ENCODE results near the gene ADCY5. TPM values are rescaled to one million over a fixed set of nuclear protein-coding genes. Genes with fewer than 3 reads are reported as not detected.

The ADCY5 gene
- total and polyA plus RNA-seq, 2 experiments from 2014 or later, result 3.1 to 4.7 TPM

DNA sequence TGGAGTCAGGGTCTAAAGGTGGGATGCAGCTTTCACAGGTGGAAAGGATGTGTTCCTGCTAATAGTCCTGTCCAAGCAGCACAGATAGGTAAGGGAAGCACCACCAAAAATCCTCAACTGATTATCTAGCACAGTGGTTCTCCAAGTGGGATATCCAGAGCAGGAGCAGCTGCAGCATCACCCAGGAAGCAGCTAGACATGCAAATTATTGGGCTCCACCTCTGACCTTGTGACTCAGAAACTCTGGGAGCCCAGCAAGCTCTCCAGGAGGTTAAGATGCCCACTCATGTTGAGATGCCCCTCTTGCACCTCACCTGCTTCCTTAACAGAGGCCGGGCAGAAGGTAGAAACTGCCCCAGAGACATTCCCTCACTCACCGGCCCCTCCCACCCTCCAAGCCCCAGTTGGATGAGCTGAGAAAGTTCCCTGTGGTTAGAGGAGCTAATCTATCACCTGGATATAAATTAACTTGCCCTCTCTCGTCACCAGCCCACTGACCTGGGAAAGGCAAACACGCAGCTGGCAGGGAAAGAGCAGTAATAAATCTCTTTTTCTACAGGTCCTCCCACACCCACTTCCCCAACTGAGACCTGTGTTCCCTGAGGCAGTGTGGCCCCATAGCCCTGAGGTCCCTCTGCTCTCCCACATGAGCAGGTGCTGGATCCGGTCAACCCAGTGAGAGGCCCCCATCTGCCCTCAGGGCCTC is 39.3 kb downstream of the ADCY5 start:
- TF ChIP-seq, protein P1, sequence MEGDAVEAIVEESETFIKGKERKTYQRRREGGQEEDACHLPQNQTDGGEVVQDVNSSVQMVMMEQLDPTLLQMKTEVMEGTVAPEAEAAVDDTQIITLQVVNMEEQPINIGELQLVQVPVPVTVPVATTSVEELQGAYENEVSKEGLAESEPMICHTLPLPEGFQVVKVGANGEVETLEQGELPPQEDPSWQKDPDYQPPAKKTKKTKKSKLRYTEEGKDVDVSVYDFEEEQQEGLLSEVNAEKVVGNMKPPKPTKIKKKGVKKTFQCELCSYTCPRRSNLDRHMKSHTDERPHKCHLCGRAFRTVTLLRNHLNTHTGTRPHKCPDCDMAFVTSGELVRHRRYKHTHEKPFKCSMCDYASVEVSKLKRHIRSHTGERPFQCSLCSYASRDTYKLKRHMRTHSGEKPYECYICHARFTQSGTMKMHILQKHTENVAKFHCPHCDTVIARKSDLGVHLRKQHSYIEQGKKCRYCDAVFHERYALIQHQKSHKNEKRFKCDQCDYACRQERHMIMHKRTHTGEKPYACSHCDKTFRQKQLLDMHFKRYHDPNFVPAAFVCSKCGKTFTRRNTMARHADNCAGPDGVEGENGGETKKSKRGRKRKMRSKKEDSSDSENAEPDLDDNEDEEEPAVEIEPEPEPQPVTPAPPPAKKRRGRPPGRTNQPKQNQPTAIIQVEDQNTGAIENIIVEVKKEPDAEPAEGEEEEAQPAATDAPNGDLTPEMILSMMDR (IDR thresholded peaks at IDR 0.05; ENCODE audit: poor library complexity), result no peak
- TF ChIP-seq EZH2phosphoT487 (IDR thresholded peaks at IDR 0.05; ENCODE audit: low read depth, severe bottlenecking, unreplicated experiment) (no peak), EZH2 (IDR thresholded peaks at IDR 0.05; ENCODE audit: borderline replicate concordance) (no peak)
- H3K27ac ChIP-seq, result peak overlapping the region; percentile 87
- H3K4me2 ChIP-seq, result peak overlapping the region; percentile 26

DNA sequence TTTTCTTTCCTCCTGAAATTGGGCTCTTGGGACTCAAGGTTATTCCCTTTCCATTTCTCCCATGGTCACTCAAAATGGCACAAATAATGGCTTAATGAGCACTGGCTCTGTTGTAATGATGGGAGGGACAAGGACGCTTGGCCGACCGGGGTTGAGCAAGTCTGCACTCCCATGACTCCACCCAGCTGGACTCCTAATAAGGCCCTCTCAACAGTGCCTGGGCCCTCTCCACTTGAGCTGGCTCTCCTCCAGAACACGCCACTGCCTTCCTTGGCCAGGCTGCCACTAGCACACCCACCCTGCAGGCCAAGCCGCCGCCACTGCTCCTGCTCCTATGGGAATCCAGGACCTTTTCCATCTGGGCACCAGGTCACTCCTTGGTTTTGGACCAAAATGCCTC is 42.3 kb downstream of the ADCY5 start:
- Histone ChIP-seq H2AFZ (no peak overlapping the region), H3K4me3 (no peak overlapping the region), H3K79me2 (no peaks in the 10 kb centered on the region), H4K20me1 (ENCODE audit: insufficient read depth, poor library complexity, severe bottlenecking) (no peaks in the 10 kb centered on the region), H3K9me3 (ENCODE audit: low read depth) (no peaks in the 10 kb centered on the region), H3K27ac (no peak overlapping the region), H3K36me3 (replicated peaks; ENCODE audit: insufficient read depth, low read depth) (no peaks in the 10 kb centered on the region), H3K27me3 (no peaks in the 10 kb centered on the region), H3K9me2 (replicated peaks; ENCODE audit: insufficient read depth) (no peaks in the 10 kb centered on the region), H3K4me1 (ENCODE audit: insufficient read depth) (peaks cover 37% of the 10 kb centered on the region), H3K4me2 (no peak overlapping the region)
- WGBS (ENCODE audit: low lambda C conversion rate, missing lambda C conversion rate), result 88% methylated on average over 5 of the region's 6 CpGs
- TF ChIP-seq EZH2phosphoT487 (IDR thresholded peaks at IDR 0.05; ENCODE audit: low read depth, severe bottlenecking, unreplicated experiment) (no peak), EZH2 (IDR thresholded peaks at IDR 0.05; ENCODE audit: borderline replicate concordance) (no peak)
- TF ChIP-seq, protein P1 (IDR thresholded peaks at IDR 0.05; ENCODE audit: poor library complexity), result no peak
- DNase-seq (ENCODE audit: low spot score), result no peak

More for the DNA sequence above, 39.3 kb downstream of the ADCY5 start:
- DNase-seq (ENCODE audit: low spot score), result peak; percentile 67
- 24% methylated on average over 5 of the region's 5 CpGs for WGBS (ENCODE audit: low lambda C conversion rate, missing lambda C conversion rate)
- no peaks in the 10 kb centered on the region for H4K20me1 ChIP-seq (ENCODE audit: insufficient read depth, poor library complexity, severe bottlenecking)
- no peaks in the 10 kb centered on the region for H3K9me3 ChIP-seq (ENCODE audit: low read depth)
- H2AFZ ChIP-seq, result no peak overlapping the region
- peaks cover 60% of the 10 kb centered on the region for H3K4me1 ChIP-seq (ENCODE audit: insufficient read depth)
- H3K79me2 ChIP-seq, result no peaks in the 10 kb centered on the region
- H3K27me3 ChIP-seq, result no peaks in the 10 kb centered on the region
- H3K36me3 ChIP-seq (replicated peaks; ENCODE audit: insufficient read depth, low read depth), result no peaks in the 10 kb centered on the region
- no peaks in the 10 kb centered on the region for H3K9me2 ChIP-seq (replicated peaks; ENCODE audit: insufficient read depth)
- no peak overlapping the region for H3K4me3 ChIP-seq

DNA sequence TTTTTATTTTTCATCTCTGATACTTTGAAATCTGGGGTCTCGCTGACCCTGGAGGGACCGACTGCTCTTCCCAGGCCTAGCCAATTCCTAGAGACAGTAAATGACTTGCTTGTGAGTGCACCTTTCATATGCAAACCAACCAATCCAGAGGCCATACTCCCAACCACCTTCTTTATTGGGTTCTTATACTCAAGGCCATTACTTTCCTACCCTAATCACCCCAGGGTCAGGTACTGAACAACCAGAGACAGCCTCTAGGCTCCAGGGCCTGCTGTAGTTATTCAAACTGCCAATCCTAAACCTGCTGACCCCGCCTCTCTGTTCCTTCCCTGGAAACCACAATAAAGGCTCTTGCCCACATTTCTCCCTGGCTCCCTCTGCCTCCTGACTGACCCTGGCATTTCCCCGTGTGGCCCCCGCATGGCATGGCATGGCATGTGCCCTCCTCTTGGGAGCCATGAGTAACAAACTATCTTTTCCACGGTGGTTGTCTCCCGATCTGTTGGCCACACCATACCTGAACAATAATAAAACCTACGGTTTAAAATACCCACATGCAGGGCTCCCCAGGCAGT is 42.9 kb downstream of the ADCY5 start:
- WGBS (ENCODE audit: low lambda C conversion rate, missing lambda C conversion rate), result 89% methylated on average over 8 of the region's 8 CpGs
- Histone ChIP-seq H3K27me3 (no peaks in the 10 kb centered on the region), H3K4me3 (no peak overlapping the region), H3K79me2 (no peaks in the 10 kb centered on the region), H3K4me2 (no peak overlapping the region), H4K20me1 (ENCODE audit: insufficient read depth, poor library complexity, severe bottlenecking) (no peaks in the 10 kb centered on the region), H3K36me3 (replicated peaks; ENCODE audit: insufficient read depth, low read depth) (no peaks in the 10 kb centered on the region), H3K9me2 (replicated peaks; ENCODE audit: insufficient read depth) (no peaks in the 10 kb centered on the region), H3K9me3 (ENCODE audit: low read depth) (no peaks in the 10 kb centered on the region), H2AFZ (no peak overlapping the region), H3K4me1 (ENCODE audit: insufficient read depth) (peaks cover 31% of the 10 kb centered on the region), H3K27ac (no peak overlapping the region)
- TF ChIP-seq, protein P1 (IDR thresholded peaks at IDR 0.05; ENCODE audit: poor library complexity), result no peak
- TF ChIP-seq EZH2 (IDR thresholded peaks at IDR 0.05; ENCODE audit: borderline replicate concordance), result no peak
- no peak for TF ChIP-seq EZH2phosphoT487 (IDR thresholded peaks at IDR 0.05; ENCODE audit: low read depth, severe bottlenecking, unreplicated experiment)
- no peak for DNase-seq (ENCODE audit: low spot score)
